Mesenchymal stem cell (in vitro differentiated cells and primary cell): Measurements from ENCODE around the gene MMP25.

Experiments
- DNase-seq: peaks from one replicate; pipeline ENCODE4 v3.0.0-alpha.2; 2013
- H2AFZ ChIP-seq: one replicate; pipeline ENCODE4 v1.6.1; 2013; ENCODE audit warnings: low read depth, mild to moderate bottlenecking, control low read depth, inconsistent platforms, low read length, moderate library complexity
- H2AK5ac ChIP-seq: 2 replicates; pipeline ENCODE4 v1.6.1; 2013; ENCODE audit warnings: low read length, moderate library complexity, mild to moderate bottlenecking, inconsistent platforms; ENCODE audit not compliant: severe bottlenecking
- H2BK120ac ChIP-seq: one replicate; pipeline ENCODE4 v1.6.1; 2013; ENCODE audit warnings: low read depth, mild to moderate bottlenecking, inconsistent platforms, low read length, moderate library complexity
- H2BK12ac ChIP-seq, 2 experiments: one replicate each; pipeline ENCODE4 v1.6.1; 2013; ENCODE audit warnings: inconsistent platforms in 2 of 2, low read length in 2 of 2, mild to moderate bottlenecking in 2 of 2, moderate library complexity in 2 of 2, control low read depth in 1 of 2
- H2BK15ac ChIP-seq: one replicate; pipeline ENCODE4 v1.6.1; 2013; ENCODE audit warnings: mild to moderate bottlenecking, low read depth, inconsistent platforms; ENCODE audit not compliant: poor library complexity, severe bottlenecking
- H2BK5ac ChIP-seq: 2 replicates; pipeline ENCODE4 v1.6.1; 2013; ENCODE audit warnings: low read depth, mild to moderate bottlenecking, low read length, control low read depth, inconsistent platforms; ENCODE audit not compliant: poor library complexity, severe bottlenecking
- H3K14ac ChIP-seq, 2 experiments: one replicate each; pipeline ENCODE4 v1.6.1; 2013; ENCODE audit warnings: inconsistent platforms in 2 of 2, low read length in 2 of 2, control low read depth in 1 of 2, mild to moderate bottlenecking in 1 of 2, moderate library complexity in 1 of 2
- H3K18ac ChIP-seq, 2 experiments: one replicate each; pipeline ENCODE4 v1.6.1; 2013; ENCODE audit warnings: inconsistent platforms in 2 of 2, low read length in 2 of 2, control low read depth in 1 of 2, low read depth in 1 of 2, mild to moderate bottlenecking in 1 of 2
- H3K23ac ChIP-seq, 2 experiments: one replicate each; pipeline ENCODE4 v1.6.1; 2013; ENCODE audit warnings: inconsistent platforms in 2 of 2, low read length in 2 of 2, mild to moderate bottlenecking in 2 of 2, moderate library complexity in 2 of 2, control low read depth in 1 of 2
- H3K27ac ChIP-seq: 2 replicates; pipeline ENCODE4 v1.5.1; 2013; ENCODE audit warnings: mild to moderate bottlenecking, moderate library complexity, low read length, control low read depth, inconsistent platforms; ENCODE audit not compliant: poor library complexity, severe bottlenecking
- H3K27me3 ChIP-seq, 2 experiments: 2 replicates each; pipeline versions ENCODE4 v1.6.1 to v1.7.0; 2013; ENCODE audit warnings: low read length in 2 of 2, mild to moderate bottlenecking in 2 of 2, moderate library complexity in 2 of 2, control low read depth in 1 of 2, inconsistent platforms in 1 of 2; ENCODE audit not compliant: control insufficient read depth in 1 of 2, insufficient read depth in 1 of 2
- H3K36me3 ChIP-seq, 2 experiments: 2 replicates each; pipeline versions ENCODE4 v1.6.1 to v1.7.0; 2013; ENCODE audit warnings: low read length in 2 of 2, control low read depth in 1 of 2, inconsistent platforms in 1 of 2, low read depth in 1 of 2, mild to moderate bottlenecking in 1 of 2; ENCODE audit not compliant: insufficient read depth in 2 of 2, control insufficient read depth in 1 of 2
- H3K4ac ChIP-seq, 2 experiments: one replicate each; pipeline ENCODE4 v1.6.1; 2013; ENCODE audit warnings: inconsistent platforms in 2 of 2, low read length in 2 of 2, mild to moderate bottlenecking in 2 of 2, moderate library complexity in 2 of 2, control low read depth in 1 of 2, low read depth in 1 of 2
- H3K4me1 ChIP-seq: 2 replicates; pipeline ENCODE4 v1.6.1; 2013; ENCODE audit warnings: low read depth, low read length, control low read depth; ENCODE audit not compliant: control insufficient read depth, insufficient read depth
- H3K4me2 ChIP-seq: 2 replicates; pipeline ENCODE4 v1.6.1; 2013; ENCODE audit warnings: low read length, mild to moderate bottlenecking, inconsistent platforms; ENCODE audit not compliant: poor library complexity, severe bottlenecking
- H3K4me3 ChIP-seq, 2 experiments: 2 replicates each; pipeline versions ENCODE4 v1.5.1 to v1.7.0; 2013; ENCODE audit warnings: low read length in 2 of 2, mild to moderate bottlenecking in 2 of 2, control low read depth in 1 of 2, low read depth in 1 of 2; ENCODE audit not compliant: insufficient read depth in 1 of 2
- H3K79me1 ChIP-seq: replicated peaks from 2 replicates; pipeline ENCODE4 v1.6.1; 2013; ENCODE audit warnings: mild to moderate bottlenecking, control low read depth, low read length, inconsistent platforms; ENCODE audit not compliant: poor library complexity, severe bottlenecking
- H3K9ac ChIP-seq: 2 replicates; pipeline ENCODE4 v1.7.0; 2013; ENCODE audit warnings: mild to moderate bottlenecking, low read length, moderate library complexity
- H3K9me3 ChIP-seq: 2 replicates; pipeline ENCODE4 v1.7.0; 2013; ENCODE audit warnings: mild to moderate bottlenecking, low read length; ENCODE audit not compliant: control insufficient read depth
- H4K8ac ChIP-seq: one replicate; pipeline ENCODE4 v1.6.1; 2013; ENCODE audit warnings: inconsistent platforms, mild to moderate bottlenecking, low read length, moderate library complexity
- H4K91ac ChIP-seq: one replicate; pipeline ENCODE4 v1.6.1; 2013; ENCODE audit warnings: mild to moderate bottlenecking, low read length, inconsistent platforms
- WGBS: methylation state at CpG from one replicate; pipeline ENCODE4 v1.1.7; 2013; ENCODE audit warnings: mixed read lengths; 5-methylcytosine and 5-hydroxymethylcytosine counted together

MMP25 gene

GRCh38 chr16:3058139-3059030 lies 12.0 kb downstream of the MMP25 start:
- H3K9ac ChIP-seq: peak overlapping the region; percentile 88
- 12% methylated on average over 58 of the region's 77 CpGs for WGBS

GRCh38 chr16:3059041-3059722 lies 12.8 kb downstream of the MMP25 start:
- Histone ChIP-seq H3K36me3 (peaks cover 0 to 15% of the 10 kb centered on the region in 2 experiments), H3K79me1 (no peaks in the 10 kb centered on the region), H3K23ac (no peak overlapping the region), H4K91ac (peak overlapping the region; percentile 98), H2BK120ac (peak overlapping the region; percentile 96), H3K14ac (peak overlapping the region in 1 of 2 experiments; percentile 82), H2BK12ac (peak overlapping the region; percentile 59 to 81), H2AK5ac (no peak overlapping the region), H3K9me3 (no peaks in the 10 kb centered on the region), H3K4me2 (peak overlapping the region; percentile 82), H4K8ac (peak overlapping the region; percentile 99), H2BK5ac (peak overlapping the region; percentile 15), H3K4me1 (peaks cover 17% of the 10 kb centered on the region), H2BK15ac (peak overlapping the region; percentile 98), H3K27me3 (peaks cover 0 to 5% of the 10 kb centered on the region in 2 experiments), H3K18ac (peak overlapping the region; percentile 83 to 96), H3K27ac (no peak overlapping the region), H3K9ac (peak overlapping the region; percentile 88), H3K4me3 (peak overlapping the region; percentile 75 to 81), H3K4ac (peak overlapping the region; percentile 89 to 90), H2AFZ (peak overlapping the region; percentile 79)
- WGBS: under 1% methylated on average over 40 of the region's 67 CpGs
- peak; percentile 94 for DNase-seq

More at GRCh38 chr16:3058139-3059030, 12.0 kb downstream of the MMP25 start:
- H4K8ac ChIP-seq: peak overlapping the region; percentile 97
- H2AFZ ChIP-seq: peak overlapping the region; percentile 72
- no peaks in the 10 kb centered on the region for H3K9me3 ChIP-seq
- H3K14ac ChIP-seq: peak overlapping the region in 1 of 2 experiments; percentile 93
- peak overlapping the region; percentile 3 to 90 for H3K4ac ChIP-seq
- no peak overlapping the region for H3K27ac ChIP-seq
- peak overlapping the region; percentile 65 for H2BK15ac ChIP-seq
- peak overlapping the region; percentile 96 for H2BK120ac ChIP-seq
- H3K27me3 ChIP-seq: no peaks in the 10 kb centered on the region
- no peak overlapping the region for H2BK5ac ChIP-seq
- peak; percentile 43 for DNase-seq
- peak overlapping the region; percentile 77 for H4K91ac ChIP-seq
- H2AK5ac ChIP-seq: no peak overlapping the region
- no peak overlapping the region for H2BK12ac ChIP-seq
- peaks cover 17% of the 10 kb centered on the region for H3K4me1 ChIP-seq
- H3K79me1 ChIP-seq: no peaks in the 10 kb centered on the region
- H3K23ac ChIP-seq: peak overlapping the region in 1 of 2 experiments; percentile 81
- H3K4me3 ChIP-seq: peak overlapping the region; percentile 75 to 81
- peak overlapping the region; percentile 71 to 93 for H3K18ac ChIP-seq
- peak overlapping the region; percentile 75 for H3K4me2 ChIP-seq
- peaks cover 0 to 15% of the 10 kb centered on the region in 2 experiments for H3K36me3 ChIP-seq

- Histone ChIP-seq H2BK5ac (peak overlapping the region; percentile 15), H3K14ac (peak overlapping the region in 1 of 2 experiments; percentile 82), H3K36me3 (peaks cover 0 to 11% of the 10 kb centered on the region in 2 experiments), H2AFZ (peak overlapping the region; percentile 79), H3K9me3 (no peaks in the 10 kb centered on the region), H3K4ac (peak overlapping the region; percentile 89 to 90), H3K4me1 (peaks cover 20% of the 10 kb centered on the region), H3K4me3 (peak overlapping the region; percentile 47 to 81), H2BK12ac (peak overlapping the region; percentile 59 to 85), H3K27ac (no peak overlapping the region), H3K23ac (no peak overlapping the region), H4K91ac (peak overlapping the region; percentile 98), H3K27me3 (peaks cover 0 to 5% of the 10 kb centered on the region in 2 experiments), H2BK120ac (peak overlapping the region; percentile 88), H3K79me1 (no peaks in the 10 kb centered on the region), H4K8ac (peak overlapping the region; percentile 99), H3K4me2 (peak overlapping the region; percentile 82), H2AK5ac (peak overlapping the region; percentile 12), H2BK15ac (peak overlapping the region; percentile 73), H3K18ac (peak overlapping the region; percentile 83 to 96), H3K9ac (peak overlapping the region; percentile 88)
- no peak for DNase-seq
- 72% methylated on average over 9 of the region's 9 CpGs for WGBS
Measured at GRCh38 chr16:3059723-3060242, 13.4 kb downstream of the MMP25 start.
